OCI-LY1 (cell line): ENCODE data around the gene MED25.

Experiments
- EZH2 ChIP-seq: fragments of 200-600 bp; sonication (generic), shearing (Covaris generic); IDR thresholded peaks from 2 replicates; pipeline ENCODE4 v1.8.0; 2017; ENCODE audit warnings: borderline replicate concordance, mixed run types, mild to moderate bottlenecking, antibody characterized with exemption, low read length, moderate library complexity, mixed read lengths
- TF ChIP-seq, protein P1 (sequence below): fragments of 200-600 bp; sonication (generic), shearing (Covaris generic); IDR thresholded peaks from 2 replicates; pipeline ENCODE4 v1.5.1; 2017; ENCODE audit warnings: mild to moderate bottlenecking, antibody characterized with exemption, low read length, moderate library complexity, mixed read lengths

DNA sequence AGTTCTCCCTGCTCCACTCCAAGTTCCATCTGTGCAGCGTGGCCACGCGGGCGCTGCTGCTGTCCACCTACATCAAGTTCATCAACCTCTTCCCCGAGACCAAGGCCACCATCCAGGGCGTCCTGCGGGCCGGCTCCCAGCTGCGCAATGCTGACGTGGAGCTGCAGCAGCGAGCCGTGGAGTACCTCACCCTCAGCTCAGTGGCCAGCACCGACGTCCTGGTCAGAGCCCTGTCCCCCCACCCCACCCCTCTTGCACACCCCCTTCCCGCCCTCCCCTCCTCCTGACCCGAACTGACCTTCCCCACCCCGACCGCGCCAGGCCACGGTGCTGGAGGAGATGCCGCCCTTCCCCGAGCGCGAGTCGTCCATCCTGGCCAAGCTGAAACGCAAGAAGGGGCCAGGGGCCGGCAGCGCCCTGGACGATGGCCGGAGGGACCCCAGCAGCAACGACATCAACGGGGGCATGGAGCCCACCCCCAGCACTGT, 16.6 kb upstream of the MED25 start:
- TF ChIP-seq, protein P1, sequence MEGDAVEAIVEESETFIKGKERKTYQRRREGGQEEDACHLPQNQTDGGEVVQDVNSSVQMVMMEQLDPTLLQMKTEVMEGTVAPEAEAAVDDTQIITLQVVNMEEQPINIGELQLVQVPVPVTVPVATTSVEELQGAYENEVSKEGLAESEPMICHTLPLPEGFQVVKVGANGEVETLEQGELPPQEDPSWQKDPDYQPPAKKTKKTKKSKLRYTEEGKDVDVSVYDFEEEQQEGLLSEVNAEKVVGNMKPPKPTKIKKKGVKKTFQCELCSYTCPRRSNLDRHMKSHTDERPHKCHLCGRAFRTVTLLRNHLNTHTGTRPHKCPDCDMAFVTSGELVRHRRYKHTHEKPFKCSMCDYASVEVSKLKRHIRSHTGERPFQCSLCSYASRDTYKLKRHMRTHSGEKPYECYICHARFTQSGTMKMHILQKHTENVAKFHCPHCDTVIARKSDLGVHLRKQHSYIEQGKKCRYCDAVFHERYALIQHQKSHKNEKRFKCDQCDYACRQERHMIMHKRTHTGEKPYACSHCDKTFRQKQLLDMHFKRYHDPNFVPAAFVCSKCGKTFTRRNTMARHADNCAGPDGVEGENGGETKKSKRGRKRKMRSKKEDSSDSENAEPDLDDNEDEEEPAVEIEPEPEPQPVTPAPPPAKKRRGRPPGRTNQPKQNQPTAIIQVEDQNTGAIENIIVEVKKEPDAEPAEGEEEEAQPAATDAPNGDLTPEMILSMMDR: no peak
- no peak for TF ChIP-seq EZH2
